OCI-LY1 (cell line): Measurements from ENCODE around the gene AARSD1.

Experiments
- H2AFZ ChIP-seq: fragments of 200-600 bp; sonication (generic), shearing (Covaris generic); 2 replicates; pipeline ENCODE4 v1.6.0; 2014; ENCODE audit warnings: antibody characterized with exemption, mild to moderate bottlenecking, low read length
- H3F3A ChIP-seq: fragments of 200-600 bp; sonication (generic), shearing (Covaris generic); 2 replicates; pipeline ENCODE4 v1.6.0; 2014; ENCODE audit warnings: mild to moderate bottlenecking, antibody characterized with exemption, low read length, moderate library complexity; ENCODE audit not compliant: insufficient read depth
- H3K27ac ChIP-seq: fragments of 200-600 bp; sonication (generic); 2 replicates; pipeline ENCODE4 v1.5.1; 2014; ENCODE audit warnings: low read length, mixed run types, mild to moderate bottlenecking, low read depth; ENCODE audit not compliant: poor library complexity, severe bottlenecking
- H3K27me3 ChIP-seq: fragments of 200-600 bp; sonication (generic); 2 replicates; pipeline ENCODE4 v1.6.0; 2014; ENCODE audit warnings: antibody characterized with exemption, mild to moderate bottlenecking, low read length, moderate library complexity; ENCODE audit not compliant: insufficient read depth
- H3K36me3 ChIP-seq: fragments of 200-600 bp; sonication (generic); 2 replicates; pipeline ENCODE4 v1.6.1; 2014; ENCODE audit warnings: mild to moderate bottlenecking, antibody characterized with exemption, low read length, moderate library complexity, mixed read lengths; ENCODE audit not compliant: insufficient read depth
- H3K4me1 ChIP-seq: fragments of 200-600 bp; sonication (generic); 2 replicates; pipeline ENCODE4 v1.5.1; 2014; ENCODE audit warnings: mild to moderate bottlenecking, low read length, moderate library complexity; ENCODE audit not compliant: insufficient read depth, severe bottlenecking
- H3K4me2 ChIP-seq: fragments of 200-600 bp; sonication (generic), shearing (Covaris generic); 2 replicates; pipeline ENCODE4 v1.6.1; 2014; ENCODE audit warnings: low read length
- H3K4me3 ChIP-seq: fragments of 200-600 bp; sonication (generic); 2 replicates; pipeline ENCODE4 v1.5.1; 2014; ENCODE audit warnings: low read length, low read depth, mild to moderate bottlenecking, mixed read lengths; ENCODE audit not compliant: poor library complexity, severe bottlenecking
- H3K79me2 ChIP-seq: fragments of 200-600 bp; shearing (Covaris generic); 2 replicates; pipeline ENCODE4 v1.6.1; 2016; ENCODE audit warnings: mixed run types, low read length, mixed read lengths; ENCODE audit not compliant: insufficient read depth
- H3K9ac ChIP-seq: fragments of 200-600 bp; sonication (generic), shearing (Covaris generic); 2 replicates; pipeline ENCODE4 v1.6.1; 2014; ENCODE audit warnings: mild to moderate bottlenecking, low read length, mixed read lengths
- H3K9me2 ChIP-seq: fragments of 200-600 bp; sonication (generic), shearing (Covaris generic); 2 replicates; pipeline ENCODE4 v1.6.1; 2014; ENCODE audit warnings: low read depth, mild to moderate bottlenecking, low read length, mixed read lengths
- H3K9me3 ChIP-seq: fragments of 200-600 bp; shearing (Covaris generic); 2 replicates; pipeline ENCODE4 v1.6.1; 2014; ENCODE audit warnings: low read length, mixed read lengths
- H4K20me1 ChIP-seq: fragments of 200-600 bp; sonication (generic), shearing (Covaris generic); 2 replicates; pipeline ENCODE4 v1.6.0; 2016; ENCODE audit warnings: mild to moderate bottlenecking, low read length; ENCODE audit not compliant: insufficient read depth
- CTCF ChIP-seq: fragments of 200-600 bp; sonication (generic), shearing (Covaris generic); IDR thresholded peaks from 2 replicates; pipeline ENCODE4 v1.5.1; 2017; ENCODE audit warnings: mild to moderate bottlenecking, antibody characterized with exemption, low read length, moderate library complexity, mixed read lengths
- EZH2 ChIP-seq: fragments of 200-600 bp; sonication (generic), shearing (Covaris generic); IDR thresholded peaks from 2 replicates; pipeline ENCODE4 v1.8.0; 2017; ENCODE audit warnings: borderline replicate concordance, mixed run types, mild to moderate bottlenecking, antibody characterized with exemption, low read length, moderate library complexity, mixed read lengths

Gene AARSD1

GRCh38 chr17:42913981-42914617 is 50.2 kb downstream of the AARSD1 start:
- no peak overlapping the region for H2AFZ ChIP-seq
- H3K9ac ChIP-seq = no peak overlapping the region
- no peaks in the 10 kb centered on the region for H3K9me3 ChIP-seq
- H3K27ac ChIP-seq = no peak overlapping the region
- H3K4me1 ChIP-seq = peaks cover 4% of the 10 kb centered on the region
- no peak overlapping the region for H3K4me3 ChIP-seq
- no peak for TF ChIP-seq EZH2
- TF ChIP-seq CTCF = no peak
- no peaks in the 10 kb centered on the region for H3K79me2 ChIP-seq
- H3K27me3 ChIP-seq = no peaks in the 10 kb centered on the region
- no peak overlapping the region for H3K4me2 ChIP-seq
- no peaks in the 10 kb centered on the region for H3K36me3 ChIP-seq
- H3F3A ChIP-seq = no peaks in the 10 kb centered on the region
- no peaks in the 10 kb centered on the region for H3K9me2 ChIP-seq
- H4K20me1 ChIP-seq = no peaks in the 10 kb centered on the region

- Histone ChIP-seq H3K9ac (no peak overlapping the region), H3K4me1 (peaks cover 7% of the 10 kb centered on the region), H3K27me3 (no peaks in the 10 kb centered on the region), H3K9me3 (no peaks in the 10 kb centered on the region), H3K9me2 (no peaks in the 10 kb centered on the region), H3K4me2 (no peak overlapping the region), H3K79me2 (no peaks in the 10 kb centered on the region), H4K20me1 (no peaks in the 10 kb centered on the region), H3K27ac (no peak overlapping the region), H3K4me3 (no peak overlapping the region), H3K36me3 (no peaks in the 10 kb centered on the region), H2AFZ (no peak overlapping the region), H3F3A (no peaks in the 10 kb centered on the region)
- no peak for TF ChIP-seq CTCF
- no peak for TF ChIP-seq EZH2
Measured at GRCh38 chr17:42913522-42913921, 50.7 kb downstream of the AARSD1 start.

GRCh38 chr17:42908872-42909700 is 55.2 kb downstream of the AARSD1 start:
- Histone ChIP-seq H3K79me2 (no peaks in the 10 kb centered on the region), H3K4me2 (no peak overlapping the region), H3K4me3 (no peak overlapping the region), H2AFZ (no peak overlapping the region), H3K36me3 (no peaks in the 10 kb centered on the region), H3F3A (no peaks in the 10 kb centered on the region), H3K9ac (no peak overlapping the region), H3K4me1 (peaks cover 11% of the 10 kb centered on the region), H3K9me2 (no peaks in the 10 kb centered on the region), H3K27me3 (peaks cover 5% of the 10 kb centered on the region; the same call in 1 of the 2 replicates), H4K20me1 (no peaks in the 10 kb centered on the region), H3K27ac (no peak overlapping the region), H3K9me3 (no peaks in the 10 kb centered on the region)
- no peak for TF ChIP-seq EZH2
- no peak for TF ChIP-seq CTCF
